GM10847 (cell line): ENCODE results near the gene PKIB.

Experiments used
- POLR2A ChIP-seq: IDR thresholded peaks from 2 replicates; pipeline ENCODE4 v1.6.1; 2011; ENCODE audit not compliant: insufficient read length; ENCODE audit errors: extremely low read depth

Gene PKIB

DNA sequence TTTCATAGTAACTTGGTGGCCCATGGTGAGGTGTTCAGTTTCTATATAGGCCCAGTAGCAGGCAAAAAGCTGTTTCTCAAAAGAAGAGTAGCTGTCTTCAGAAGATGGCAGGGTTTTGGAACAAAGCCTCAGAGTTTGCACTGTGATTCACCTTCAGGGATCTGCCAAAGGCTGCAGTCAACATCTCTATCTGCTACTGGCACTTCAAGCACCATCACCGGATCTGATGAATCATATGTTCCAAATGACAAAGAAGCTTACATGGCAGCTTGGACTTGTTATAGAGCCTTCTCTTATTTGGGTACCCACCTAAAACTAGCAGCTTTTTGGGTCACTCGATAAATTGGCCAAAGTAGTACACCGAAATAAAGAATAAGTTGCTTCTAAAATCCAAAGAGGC lies 39.5 kb downstream of the PKIB start:
- TF ChIP-seq POLR2A: no peak

DNA sequence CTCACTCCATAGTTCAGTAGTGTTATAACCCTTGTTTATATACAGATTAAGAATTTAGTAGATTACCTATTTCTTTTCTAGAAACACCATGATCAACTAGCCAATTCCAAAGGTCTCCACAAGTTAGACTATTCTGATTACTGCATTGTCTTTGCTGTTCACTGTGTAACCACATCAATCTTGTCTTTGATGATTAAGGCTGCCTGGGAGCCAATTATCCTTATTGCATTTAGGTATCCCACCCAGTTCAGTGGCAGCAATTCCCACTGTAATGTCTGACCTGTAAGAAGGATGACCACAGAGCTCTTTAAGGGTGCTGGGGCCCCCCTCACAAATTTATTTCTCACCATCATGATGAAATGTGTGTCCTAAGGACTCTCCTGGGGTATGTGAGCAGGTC lies 40.2 kb downstream of the PKIB start:
- no peak for TF ChIP-seq POLR2A

- TF ChIP-seq POLR2A: no peak
Measured at GRCh38 chr6:122651031-122651430, 40.8 kb downstream of the PKIB start.

GRCh38 chr6:122651604-122652003 lies 41.4 kb downstream of the PKIB start:
- no peak for TF ChIP-seq POLR2A

DNA sequence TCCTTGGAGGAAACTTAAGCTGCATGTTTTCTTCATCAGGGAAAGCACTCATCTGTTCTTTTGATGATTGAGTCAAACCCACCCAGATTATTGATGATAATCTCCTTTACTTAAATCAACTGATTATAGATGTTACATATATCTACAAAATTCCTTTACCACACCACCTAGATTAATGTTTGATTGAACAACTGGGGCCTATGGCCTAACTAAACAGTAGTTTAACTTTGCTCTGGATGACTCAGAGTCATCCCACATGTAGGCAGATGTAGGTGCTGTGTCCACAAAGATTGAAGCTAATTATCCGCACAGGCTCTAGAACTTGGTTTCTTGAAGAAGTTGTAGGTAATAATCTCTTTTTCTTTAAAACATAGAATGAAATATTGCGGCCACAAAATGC lies 42.2 kb downstream of the PKIB start:
- TF ChIP-seq POLR2A: no peak

DNA sequence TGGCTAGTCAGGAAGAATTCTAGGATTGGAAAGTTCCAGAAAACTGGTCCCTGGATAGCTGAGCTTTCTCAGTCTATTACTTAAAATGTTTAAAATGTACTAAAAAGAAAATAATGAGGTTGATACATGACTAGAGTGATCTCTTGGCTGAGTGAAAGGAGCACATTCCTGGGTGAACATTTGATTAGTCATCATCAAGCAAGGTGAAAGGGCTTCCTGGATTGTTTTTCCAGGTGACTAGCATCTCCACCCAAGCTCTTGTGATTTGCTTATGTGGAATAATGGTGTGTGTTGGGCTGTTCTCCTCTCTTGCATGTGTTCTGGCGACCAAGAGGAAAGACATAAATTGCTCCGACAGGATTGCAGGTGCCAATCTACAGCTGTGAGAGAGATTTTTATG lies 42.9 kb downstream of the PKIB start:
- no peak for TF ChIP-seq POLR2A

DNA sequence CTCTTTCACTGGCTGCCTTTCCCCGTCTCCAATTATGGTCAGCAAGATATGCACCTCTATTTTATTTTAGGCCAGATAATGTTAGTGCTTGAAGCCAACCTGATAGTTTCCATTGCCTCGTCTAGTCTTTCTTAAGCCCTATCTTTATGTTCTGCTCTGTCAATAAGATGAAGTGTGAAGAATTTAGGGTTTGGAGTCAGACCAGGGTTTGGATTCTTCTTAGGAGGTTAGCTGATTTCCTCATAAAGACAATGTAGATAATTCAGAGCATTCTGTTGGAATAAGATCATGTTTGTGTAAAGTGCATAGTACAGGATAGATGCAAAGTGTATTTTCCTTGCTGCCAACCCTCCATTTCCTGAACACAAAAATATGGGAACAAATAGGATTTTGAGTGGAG lies 43.8 kb downstream of the PKIB start:
- TF ChIP-seq POLR2A: no peak

GRCh38 chr6:122657601-122658000 lies 47.4 kb downstream of the PKIB start:
- no peak for TF ChIP-seq POLR2A

GRCh38 chr6:122660296-122660695 lies 50.1 kb downstream of the PKIB start:
- TF ChIP-seq POLR2A: no peak

DNA sequence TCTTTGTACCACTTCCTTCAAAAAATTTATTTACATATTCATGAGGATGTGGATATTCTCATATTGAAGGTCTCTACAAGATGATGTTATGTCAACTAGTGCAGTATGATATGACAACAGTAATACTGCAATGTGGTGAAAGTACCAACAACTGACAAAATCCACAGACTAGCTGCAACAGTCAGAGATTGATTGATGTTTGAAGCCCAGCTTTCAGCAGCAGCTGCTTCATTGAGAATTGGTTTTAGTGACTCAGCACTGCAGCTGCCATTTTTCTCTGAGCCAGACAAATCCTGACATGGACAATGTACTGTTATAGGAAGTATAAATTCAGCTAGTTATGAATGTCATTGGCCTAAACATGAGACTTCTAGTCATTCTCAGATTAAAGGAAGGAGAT lies 53.8 kb downstream of the PKIB start:
- no peak for TF ChIP-seq POLR2A

- TF ChIP-seq POLR2A: no peak
Measured at GRCh38 chr6:122665929-122666328, 55.7 kb downstream of the PKIB start.

DNA sequence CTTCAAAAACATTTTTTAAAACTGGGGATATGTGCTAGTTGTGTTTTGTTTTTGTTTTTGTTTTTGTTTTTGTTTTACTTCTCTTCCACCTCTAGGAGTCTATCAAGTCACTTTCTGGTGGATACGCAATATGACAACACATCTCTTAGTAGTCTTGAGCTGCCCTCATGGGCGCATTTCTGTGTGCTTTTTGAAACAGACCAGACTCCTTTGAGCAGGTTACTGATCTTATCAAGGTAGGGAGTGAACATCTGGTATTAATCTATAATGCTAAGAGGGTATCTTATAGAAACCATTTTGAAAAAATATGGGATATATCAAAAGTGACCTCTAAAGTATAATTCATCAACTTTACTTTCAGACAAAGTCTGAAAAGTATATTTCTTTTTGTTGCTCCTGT lies 56.2 kb downstream of the PKIB start:
- no peak for TF ChIP-seq POLR2A

- TF ChIP-seq POLR2A: no peak
Measured at GRCh38 chr6:122669418-122669817, 59.2 kb downstream of the PKIB start.

DNA sequence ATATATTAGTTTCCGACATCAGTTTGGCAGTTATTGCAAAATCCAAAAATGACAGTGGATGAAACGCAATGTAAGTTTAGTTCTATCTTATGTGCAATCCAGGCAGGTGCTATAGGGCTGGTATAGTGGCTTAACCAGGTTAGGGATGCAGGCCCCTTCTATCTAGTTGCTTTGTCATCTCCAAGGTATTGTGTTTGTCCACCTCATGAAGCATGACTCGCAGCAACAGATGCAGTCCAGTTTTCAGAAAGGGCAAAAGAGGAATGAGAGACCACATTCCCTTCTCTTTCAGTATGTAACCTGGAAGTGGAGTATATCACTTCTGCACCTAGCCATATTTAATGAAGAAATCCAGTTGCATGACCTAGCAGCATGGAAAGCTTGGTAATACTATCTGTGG lies 59.7 kb downstream of the PKIB start:
- no peak for TF ChIP-seq POLR2A

DNA sequence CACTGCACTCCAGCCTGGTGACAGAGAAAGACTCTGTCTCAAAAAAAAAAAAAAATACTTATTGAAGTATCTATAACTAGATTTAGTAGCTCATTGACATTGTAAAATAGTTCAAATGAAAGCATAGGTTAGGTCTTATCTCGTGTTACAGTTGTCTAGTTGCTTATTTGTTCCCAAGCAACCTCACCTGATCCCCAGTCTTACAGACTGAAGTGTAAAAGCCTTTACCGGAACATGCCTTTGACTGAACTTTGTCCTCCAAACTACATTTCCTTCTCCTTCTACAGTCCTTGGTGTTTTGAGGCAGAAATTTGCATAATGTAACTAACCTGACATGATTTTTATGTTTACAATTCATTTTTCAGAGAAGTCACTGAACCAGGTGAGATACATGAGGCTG lies 61.0 kb downstream of the PKIB start:
- TF ChIP-seq POLR2A: no peak

DNA sequence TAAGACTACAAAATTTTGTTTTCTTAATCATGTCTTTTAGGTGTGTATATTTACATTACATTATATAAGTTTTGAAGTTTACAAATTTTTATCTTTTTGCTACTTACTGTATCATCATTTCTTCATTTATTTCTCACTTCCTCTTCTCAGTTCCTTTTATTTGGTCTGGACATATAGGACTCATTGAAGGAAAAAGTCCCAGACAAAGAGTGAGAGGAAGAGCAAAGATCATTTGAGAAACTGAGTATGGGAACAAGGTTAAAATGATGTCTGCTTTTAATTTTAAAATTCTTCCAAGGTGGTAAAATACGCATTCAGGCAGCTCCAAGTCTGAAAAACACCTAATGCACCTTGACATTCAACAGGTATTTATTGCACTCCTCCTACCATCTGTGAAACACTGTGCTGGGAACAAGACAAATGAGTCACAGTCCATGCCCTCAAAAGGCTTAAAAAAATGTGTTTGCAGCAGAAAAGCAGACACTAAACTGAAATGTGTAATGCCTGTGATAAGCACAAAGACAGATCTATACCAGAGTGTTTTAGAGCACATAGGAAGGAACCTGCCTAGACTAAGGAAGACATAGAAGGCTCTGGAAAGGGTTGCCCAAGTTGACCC lies 63.2 kb downstream of the PKIB start:
- no peak for TF ChIP-seq POLR2A

DNA sequence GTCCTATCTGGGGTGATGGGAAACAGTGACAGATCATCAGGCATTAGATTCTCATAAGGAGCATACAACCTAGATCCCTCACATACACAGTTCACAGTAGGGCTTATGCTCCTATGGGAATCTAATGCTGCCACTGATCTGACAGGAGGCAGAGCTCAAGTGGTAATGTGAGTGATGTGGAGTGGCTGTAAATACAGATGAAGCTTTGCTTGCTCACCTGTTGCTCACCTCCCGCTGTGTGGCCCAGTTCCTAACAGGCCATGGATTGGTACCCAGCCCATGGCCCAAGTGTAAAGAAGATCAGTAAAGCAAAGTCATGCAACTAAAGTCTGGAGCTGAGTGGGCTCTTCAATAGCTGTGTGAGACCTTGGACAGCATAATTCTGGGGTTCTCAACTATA lies 65.9 kb downstream of the PKIB start:
- TF ChIP-seq POLR2A: no peak

DNA sequence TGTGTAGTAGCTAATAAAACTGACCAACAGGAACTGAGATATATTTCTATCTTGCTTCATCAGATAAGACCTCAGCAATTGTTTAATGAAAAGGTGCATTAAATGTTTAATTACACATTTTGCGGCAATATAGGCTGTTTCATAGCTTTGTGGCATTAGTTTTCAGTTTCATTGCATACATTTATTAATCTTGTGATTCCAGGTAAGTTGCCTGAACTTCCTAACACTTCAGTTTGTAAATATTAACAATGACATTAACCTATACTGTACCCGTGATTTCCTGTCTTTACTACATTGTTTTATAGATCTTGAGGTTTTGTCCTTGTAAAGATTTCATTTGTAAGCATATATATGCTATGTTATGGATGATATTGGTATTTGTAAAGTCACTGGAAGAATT lies 66.5 kb downstream of the PKIB start:
- TF ChIP-seq POLR2A: no peak
